K562 (cell line): ENCODE measurements around the gene TFEB. TPM values are rescaled to one million over a fixed set of nuclear protein-coding genes. Genes with fewer than 3 reads are reported as not detected.
A peak's percentile ranks its signal among the peaks of the same experiment; 100 is the strongest.

ENCODE experiments used
- ATAC-seq: fragments of 200-7000 bp; cut with Tn5 transposase; 3 replicates; pipeline ENCODE4 v1.9.1; 2020; ENCODE audit warnings: moderate library complexity
- BruUV-seq: library from RNA; stranded (reverse); fragments of 400-500 nt; replicated peaks from 2 replicates; lab custom pipeline; 2021; lab: Mats Ljungman, UMichigan
- CTCF ChIA-PET: fragments of 300-600 bp; formaldehyde crosslinking; extraction: SDS; loops from one replicate; lab custom pipeline; 2021; ENCODE audit warnings: low intra/inter-chr PET ratio; lab: Yijun Ruan, JAX
- POLR2A ChIA-PET: fragments of 300-600, 350-650 bp; sonication (Branson Sonifier 250); formaldehyde crosslinking; extraction: SDS; loops from one replicate; lab custom pipeline; 2021; ENCODE audit warnings: antibody characterized with exemption, inconsistent platforms; lab: Yijun Ruan, JAX
- DNase-seq, 4 experiments: peaks; one replicate each; pipeline versions ENCODE4 v3.0.0 to v3.0.0-alpha.2; 2011 to 2018; ENCODE audit warnings: low spot score in 3 of 4, mixed read lengths in 3 of 4; ENCODE audit errors: extremely low read depth in 1 of 4
- FAIRE-seq: peaks from 2 replicates; lab custom pipeline; 2011; peaks lifted over from hg19 to GRCh38; lab: Jason Lieb, UNC
- H2AFZ ChIP-seq: 2 replicates; pipeline ENCODE4 v1.6.0; 2011; ENCODE audit warnings: low read depth, low read length, control low read depth, inconsistent platforms
- H3K27ac ChIP-seq: fragments of 200-600 bp; 3 replicates; pipeline ENCODE4 v1.8.0; 2011; ENCODE audit warnings: low read depth, mild to moderate bottlenecking, control low read depth, inconsistent platforms, low read length, moderate library complexity, mixed read lengths; ENCODE audit errors: extremely low read depth
- H3K27me3 ChIP-seq, 2 experiments: fragments of 300-600 bp in 1 of 2; 2 replicates in 1 of 2; 3 replicates in 1 of 2; pipeline versions ENCODE4 v1.6.0 to v1.8.0; 2011; ENCODE audit warnings: inconsistent platforms in 2 of 2, low read length in 2 of 2, mild to moderate bottlenecking in 1 of 2, mixed read lengths in 1 of 2, moderate library complexity in 1 of 2; ENCODE audit not compliant: control insufficient read depth in 2 of 2, insufficient read depth in 2 of 2
- H3K36me3 ChIP-seq: fragments of 300-600 bp; 3 replicates; pipeline ENCODE4 v1.8.0; 2011; ENCODE audit warnings: mild to moderate bottlenecking, low read length, inconsistent platforms; ENCODE audit not compliant: control insufficient read depth, insufficient read depth
- H3K4me1 ChIP-seq, 2 experiments: fragments of 200-600 bp in 1 of 2; replicated peaks in 1 of 2; 2 replicates in 1 of 2; 3 replicates in 1 of 2; pipeline versions ENCODE4 v1.5.1 to v1.8.0; 2011; ENCODE audit warnings: inconsistent platforms in 2 of 2, low read length in 2 of 2, mild to moderate bottlenecking in 1 of 2, mixed read lengths in 1 of 2, moderate library complexity in 1 of 2; ENCODE audit not compliant: control insufficient read depth in 2 of 2, insufficient read depth in 2 of 2
- H3K4me2 ChIP-seq: 2 replicates; pipeline ENCODE4 v1.6.1; 2011; ENCODE audit warnings: low read length, control low read depth, inconsistent platforms, mixed read lengths; ENCODE audit not compliant: insufficient read depth
- H3K4me3 ChIP-seq: fragments of 200-600 bp; sonication (generic), shearing (Covaris generic); 2 replicates; pipeline ENCODE4 v1.5.1; 2016; ENCODE audit warnings: control low read depth, inconsistent platforms
- H3K79me2 ChIP-seq: fragments of 200-600 bp; 3 replicates; pipeline ENCODE4 v1.8.0; 2011; ENCODE audit warnings: low read length, inconsistent platforms; ENCODE audit not compliant: control insufficient read depth, insufficient read depth
- H3K9ac ChIP-seq, 2 experiments: 2 replicates each; pipeline versions ENCODE4 v1.6.0 to v1.6.1; 2011; ENCODE audit warnings: low read depth in 2 of 2, low read length in 2 of 2, control low read depth in 1 of 2, inconsistent platforms in 1 of 2, mild to moderate bottlenecking in 1 of 2, mixed read lengths in 1 of 2; ENCODE audit not compliant: insufficient read depth in 1 of 2
- H3K9me1 ChIP-seq: one replicate; pipeline ENCODE4 v1.6.0; 2011; ENCODE audit warnings: inconsistent platforms, mild to moderate bottlenecking, low read length, moderate library complexity; ENCODE audit not compliant: control insufficient read depth, insufficient read depth
- H3K9me3 ChIP-seq: replicated peaks from 2 replicates; pipeline ENCODE4 v1.5.1; 2011; ENCODE audit warnings: low read depth, low read length, inconsistent platforms; ENCODE audit not compliant: control insufficient read depth, insufficient read depth
- H4K20me1 ChIP-seq: replicated peaks from 2 replicates; pipeline ENCODE4 v1.6.1; 2011; ENCODE audit warnings: low read length, inconsistent platforms, mixed read lengths; ENCODE audit not compliant: control insufficient read depth, insufficient read depth
- ESRRA ChIP-seq: fragments of 450-650 bp; IDR thresholded peaks from 2 replicates; pipeline ENCODE4 v1.6.1; 2014; ENCODE audit warnings: low read depth, mild to moderate bottlenecking, moderate library complexity, borderline replicate concordance
- GTF2F1 ChIP-seq: IDR thresholded peaks from 2 replicates; pipeline ENCODE4 v1.6.1; 2011; ENCODE audit warnings: low read depth, low read length, improper control_type of control experiment
- KAT7 ChIP-seq: sonication (generic); formaldehyde crosslinking; IDR thresholded peaks from 2 replicates; pipeline ENCODE4 v1.8.0; 2022; ENCODE audit warnings: missing genetic modification reagents, mild to moderate bottlenecking, borderline replicate concordance
- MTA1 ChIP-seq: fragments of 450-650 bp; IDR thresholded peaks from 2 replicates; pipeline ENCODE4 v1.6.1; 2017; ENCODE audit warnings: borderline replicate concordance
- NFATC3 ChIP-seq: fragments of 450-650 bp; IDR thresholded peaks from 2 replicates; pipeline ENCODE4 v1.6.1; 2017; ENCODE audit warnings: mild to moderate bottlenecking
- OTX1 ChIP-seq: fragments of 450-650 bp; formaldehyde crosslinking; IDR thresholded peaks from 2 replicates; pipeline ENCODE4 v1.4.0; 2022; ENCODE audit warnings: mild to moderate bottlenecking
- POLR3G ChIP-seq: IDR thresholded peaks from 2 replicates; pipeline ENCODE4 v1.6.1; 2011; ENCODE audit not compliant: insufficient read length, insufficient replicate concordance; ENCODE audit errors: extremely low read depth
- PRMT5 ChIP-seq: sonication (generic); formaldehyde crosslinking; IDR thresholded peaks from 2 replicates; pipeline ENCODE4 v1.5.0; 2020; ENCODE audit warnings: missing genetic modification reagents
- THRA ChIP-seq: fragments of 450-650 bp; IDR thresholded peaks from 2 replicates; pipeline ENCODE4 v1.6.1; 2017; ENCODE audit warnings: mild to moderate bottlenecking, moderate library complexity
- ZBTB17 ChIP-seq: fragments of 450-650 bp; formaldehyde crosslinking; IDR thresholded peaks from 2 replicates; pipeline ENCODE4 v1.4.0; 2020; ENCODE audit warnings: mild to moderate bottlenecking
- ZNF584 ChIP-seq: fragments of 200-800 bp; sonication (Bioruptor generic); IDR thresholded peaks from 2 replicates; pipeline ENCODE4 v1.6.1; 2016; ENCODE audit warnings: low read depth, mild to moderate bottlenecking, missing genetic modification characterization, missing compliant biosample characterization
- ZNF75A ChIP-seq: fragments of 450-650 bp; formaldehyde crosslinking; IDR thresholded peaks from 2 replicates; pipeline ENCODE4 v1.4.0; 2020; ENCODE audit warnings: mild to moderate bottlenecking
- WGBS: fragments of 100-300 bp; shearing (Covaris generic); methylation state at CpG from one replicate; pipeline ENCODE4 v1.1.6; 2016; ENCODE audit warnings: low coverage, mixed read lengths; ENCODE audit not compliant: insufficient coverage; ENCODE audit errors: missing lambda C conversion rate; 5-methylcytosine and 5-hydroxymethylcytosine counted together
- in situ Hi-C: fragments of 300-500 bp; cut with MboI; formaldehyde crosslinking; loops from 4 replicates; pipeline ENCODE4 v1.15.0; 2018; ENCODE audit warnings: inconsistent platforms, mixed read lengths
- intact Hi-C: fragments of 100-400 bp; cut with micrococcal nuclease; formaldehyde crosslinking; loops from 2 replicates; pipeline ENCODE4 v1.14.2; 2022
- polyA plus RNA-seq, 8 experiments: library from polyadenylated mRNA; depleted of rRNA in 4 of 8; stranded (reverse) in 5 of 8; unstranded in 3 of 8; fragments of >200 nt; fragmentation: Nextera tagmentation in 2 of 8; fragmentation: Illumina TruSeq in 1 of 8; extraction: Ambion mirVana in 2 of 8; extraction: Trizol in 1 of 8; gene quantifications; 2 replicates each; pipeline versions ENCODE4 v1.2.1 to v1.2.3, GENCODE V29; 2011 to 2014; ENCODE audit warnings: inconsistent platforms in 1 of 8, missing spikeins in 1 of 8
- total RNA-seq, 7 experiments: library from RNA; depleted of rRNA in 6 of 7; stranded (reverse); fragments of >200 nt in 6 of 7; fragmentation: Illumina TruSeq in 2 of 7; extraction: Trizol in 2 of 7; gene quantifications; 2 replicates each; pipeline versions ENCODE4 v1.2.1 to v1.2.3, GENCODE V29; 2011 to 2021; ENCODE audit warnings: low replicate concordance in 1 of 7

Gene TFEB
- total and polyA plus RNA-seq, 9 of the 15 experiments (the other 6 are each of a cell fraction or from before 2014, with no cell fraction given), result 0.04 to 4.7 (median 2.0) TPM

GRCh38 chr6:41682497-41683272 is 52.7 kb downstream of the TFEB start:
- Histone ChIP-seq H3K9me3 (no peaks in the 10 kb centered on the region), H2AFZ (peak overlapping the region; percentile 47), H3K27ac (no peak overlapping the region), H3K4me3 (no peak overlapping the region), H4K20me1 (peaks cover 11% of the 10 kb centered on the region; the same call in 1 of the 2 replicates), H3K4me1 (peaks cover 0 to 15% of the 10 kb centered on the region in 2 experiments; a peak in 2 of 5 replicates), H3K36me3 (no peaks in the 10 kb centered on the region), H3K9me1 (no peaks in the 10 kb centered on the region), H3K9ac (peak overlapping the region in 1 of 2 experiments; percentile 50; a peak in 1 of 4 replicates), H3K79me2 (no peaks in the 10 kb centered on the region), H3K27me3 (peaks cover 12 to 43% of the 10 kb centered on the region in 2 experiments; a peak in 4 of 5 replicates), H3K4me2 (0 out of 2 replicates have a peak overlapping the region, but pooled peaks have one; percentile 5)
- in situ Hi-C loops (loop anchor here (5.0 kb wide), 2 partner anchors 80 to 310 kb away; no protein-coding TSS in a partner anchor), intact Hi-C loops (loop anchor here (1.0 to 2.0 kb wide), 4 partner anchors 79 to 313 kb away; no protein-coding TSS in a partner anchor)
- peak; percentile 2; the same call in 1 of the 3 replicates for ATAC-seq
- BruUV-seq, result no TSS peak
- FAIRE-seq, result no peak
- ChIA-PET CTCF (interaction anchor here (0.6 to 3.9 kb wide), 16 partner anchors 64 to 556 kb away, joined by 3 to 150 read pairs (median 4); partner anchors contain the start of genes FRS3 and PGC), POLR2A (interaction anchor here (0.6 to 1.1 kb wide), 5 partner anchors 9 to 565 kb away, joined by 3 to 4 read pairs (median 3); no protein-coding TSS in a partner anchor)
- TF ChIP-seq OTX1 (CRISPR knock-in tag) (0 out of 2 replicates have a peak, but pooled peaks have one; percentile 22), NFATC3 (no peak), GTF2F1 (no peak), ZNF75A (CRISPR knock-in tag) (no peak), MTA1 (no peak), ESRRA (0 out of 2 replicates have a peak, but pooled peaks have one; percentile 34), KAT7 (CRISPR knock-in tag) (no peak), THRA (no peak), PRMT5 (CRISPR knock-in tag) (no peak), ZNF584 (CRISPR knock-in tag) (no peak), ZBTB17 (CRISPR knock-in tag) (no peak), POLR3G (no peak)
- WGBS, result 30% methylated on average over 31 of the region's 31 CpGs
- no peak for DNase-seq
